Measurements from ENCODE around the gene SEC61A1.
A peak's percentile ranks its signal among the peaks of the same experiment; 100 is the strongest.

Gene SEC61A1

DNA sequence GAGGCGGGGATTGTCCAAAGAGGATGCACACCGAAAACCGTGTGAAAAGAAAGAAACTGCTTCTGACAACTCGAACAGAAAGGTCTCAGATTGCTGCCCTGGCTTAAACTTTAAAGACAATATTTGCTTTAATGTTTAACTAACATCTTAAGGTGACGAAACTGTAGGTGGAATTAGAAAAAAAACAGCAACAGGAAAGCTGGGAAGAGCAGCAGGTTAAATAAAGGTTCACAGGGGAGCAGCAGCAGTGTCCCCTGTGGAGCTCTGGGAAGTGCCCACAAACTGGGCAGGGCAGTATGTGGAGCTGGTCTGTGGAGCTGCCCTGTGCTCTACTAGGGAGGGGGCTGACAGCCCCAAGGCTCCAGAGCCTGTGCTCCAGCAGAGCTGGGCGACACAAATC is 46.0 kb downstream of the SEC61A1 start:
- DNase-seq: no peak
- in situ Hi-C loops (cut with MboI; ENCODE audit: low pct_unique_long_range_greater_than_20kb, low sequenced_read_pairs): no loop called here

DNA sequence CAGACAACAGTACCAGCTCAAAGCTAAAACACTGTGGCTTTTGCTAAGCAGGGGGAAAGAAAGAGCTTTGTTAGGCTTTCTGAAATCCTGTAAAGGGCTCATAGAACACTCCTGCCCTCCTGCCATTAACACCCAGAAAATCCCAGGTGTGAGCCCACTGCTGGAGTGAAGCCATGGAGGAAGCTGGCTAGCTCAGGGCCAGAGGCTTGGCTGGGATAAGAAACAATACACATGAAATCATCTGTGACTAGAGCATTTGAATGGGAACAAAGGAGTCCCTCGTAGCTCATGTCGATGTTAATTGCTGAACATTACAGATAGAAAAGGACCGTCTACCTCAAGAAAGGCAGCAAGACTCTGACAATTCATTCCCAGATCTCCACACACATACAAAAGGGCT is 47.9 kb downstream of the SEC61A1 start:
- no peak for DNase-seq
- in situ Hi-C loops (cut with MboI; ENCODE audit: low pct_unique_long_range_greater_than_20kb, low sequenced_read_pairs): no loop called here

- in situ Hi-C loops (cut with MboI; ENCODE audit: low pct_unique_long_range_greater_than_20kb, low sequenced_read_pairs): no loop called here
- DNase-seq: no peak
These were observed 48.4 kb downstream of the SEC61A1 start for GRCh38 chr3:128100638-128101037.

- in situ Hi-C loops (cut with MboI; ENCODE audit: low pct_unique_long_range_greater_than_20kb, low sequenced_read_pairs): no loop called here
- DNase-seq: no peak
These were observed 51.0 kb downstream of the SEC61A1 start for GRCh38 chr3:128103136-128103676.

GRCh38 chr3:128107834-128108233 is 55.6 kb downstream of the SEC61A1 start:
- DNase-seq: no peak
- in situ Hi-C loops (cut with MboI; ENCODE audit: low pct_unique_long_range_greater_than_20kb, low sequenced_read_pairs): no loop called here

DNA sequence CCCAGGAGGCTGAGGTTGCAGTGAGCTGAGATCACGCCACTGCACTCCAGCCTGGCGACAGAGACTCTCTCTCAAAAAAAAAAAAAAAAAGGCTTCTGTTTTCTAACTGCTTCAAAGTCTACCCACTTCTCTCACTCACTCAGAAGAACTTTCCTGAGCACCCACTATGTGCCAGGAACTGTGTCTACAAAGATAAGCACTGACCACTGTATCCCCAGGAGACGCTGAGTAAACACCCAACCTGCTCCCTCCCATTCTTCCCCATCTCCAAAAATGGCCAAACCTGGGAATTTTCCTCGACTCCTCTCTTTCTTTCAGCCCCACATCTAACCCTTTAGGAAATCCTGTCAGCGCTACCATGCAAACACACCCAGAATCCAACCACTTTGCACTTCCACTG is 58.9 kb downstream of the SEC61A1 start:
- no peak for DNase-seq
- in situ Hi-C loops (cut with MboI; ENCODE audit: low pct_unique_long_range_greater_than_20kb, low sequenced_read_pairs): no loop called here

DNA sequence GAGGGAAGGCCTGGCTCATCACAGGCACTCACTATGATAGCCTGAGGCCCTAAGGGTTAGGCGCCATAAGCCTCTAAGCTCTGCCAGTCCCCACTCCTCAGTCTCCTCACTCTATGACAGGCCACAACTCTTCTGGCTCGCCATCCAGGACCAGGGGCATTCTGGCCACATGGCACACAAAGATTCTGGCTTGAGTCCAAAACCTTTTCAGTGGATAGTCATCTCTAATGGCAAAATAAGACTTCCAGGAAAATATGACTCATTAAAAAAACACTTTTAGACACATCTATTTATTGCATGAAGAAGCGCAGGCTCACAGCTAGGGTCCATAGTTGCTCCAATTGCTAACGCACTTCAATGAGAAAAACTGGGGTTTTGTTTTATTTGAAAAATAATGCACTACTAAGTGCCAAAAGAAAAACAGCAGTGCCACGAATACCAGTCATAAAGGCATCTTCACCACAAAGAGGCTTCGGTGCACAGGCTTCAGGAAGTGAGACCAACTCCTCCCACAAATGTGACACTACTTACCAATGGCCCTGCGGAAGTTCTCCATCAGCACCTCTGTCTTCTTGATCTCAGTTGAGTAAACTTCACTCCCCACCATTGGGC is 60.2 kb downstream of the SEC61A1 start:
- in situ Hi-C loops (cut with MboI; ENCODE audit: low pct_unique_long_range_greater_than_20kb, low sequenced_read_pairs): no loop called here
- DNase-seq: peak; percentile 76

DNA sequence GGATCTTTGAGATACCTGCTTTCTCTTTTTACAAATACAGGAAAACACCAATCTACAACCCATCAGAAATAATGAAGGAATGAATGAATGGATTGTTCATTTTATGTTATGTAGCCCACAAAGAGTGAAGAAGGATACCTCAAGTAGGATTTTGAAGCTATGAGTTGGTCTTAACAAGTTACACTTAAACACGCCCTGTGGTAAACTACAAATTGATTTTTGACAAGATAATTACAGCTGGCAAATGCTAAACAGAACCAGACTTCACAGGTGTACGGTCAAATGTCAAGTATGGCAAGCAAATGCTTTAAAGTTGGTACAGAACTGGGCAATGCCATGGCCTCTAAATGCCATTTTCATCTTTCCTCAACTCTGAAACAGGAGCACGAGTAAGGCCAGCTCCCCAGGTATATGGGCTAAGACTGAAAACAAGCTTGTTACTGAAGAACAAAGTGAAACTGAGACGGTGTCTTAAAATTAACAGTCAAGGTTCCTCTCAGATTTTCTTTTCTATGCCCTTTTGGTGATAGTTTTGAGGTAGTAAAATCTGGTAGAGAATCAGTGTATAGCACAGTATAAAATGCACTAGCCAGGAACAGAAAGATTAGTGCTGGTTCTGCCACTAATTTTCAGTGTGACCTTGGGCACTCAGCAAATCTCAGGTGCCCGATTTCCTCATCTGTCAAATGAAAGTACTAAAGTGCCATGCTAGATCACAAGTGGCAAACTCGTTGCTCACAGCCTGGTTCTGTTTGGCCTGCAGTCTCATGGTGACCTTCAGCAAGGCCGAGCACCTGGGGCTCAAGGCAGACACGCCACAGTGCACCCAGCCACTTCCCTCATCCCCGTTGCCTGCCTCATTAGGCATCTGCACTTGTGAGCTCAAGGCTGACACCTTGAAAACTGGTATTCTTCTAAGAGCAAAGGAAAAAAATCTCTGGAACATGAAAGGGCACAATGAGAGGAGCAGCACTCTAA is 61.9 kb downstream of the SEC61A1 start:
- in situ Hi-C loops (cut with MboI; ENCODE audit: low pct_unique_long_range_greater_than_20kb, low sequenced_read_pairs): no loop called here
- DNase-seq: no peak

Measured in KBM-7 (cell line).